ENCODE measurements around the gene ASPRV1.

GRCh38 chr2:70003093-70003830 lies 41.8 kb upstream of the ASPRV1 start:
- TF ChIP-seq ATF3 (IDR thresholded peaks at IDR 0.05) (no peak), CTCF (IDR thresholded peaks at IDR 0.05; ENCODE audit: low read depth, low read length, missing input control) (no peak), ZBTB33 (IDR thresholded peaks at IDR 0.05) (no peak), MAX (IDR thresholded peaks at IDR 0.05) (no peak), TAF1 (conservative IDR thresholded peaks at IDR 0.05) (no peak)

Measured in liver (tissue), 3 donors.